ENCODE data around the gene TSPAN18.

TSPAN18 gene

DNA sequence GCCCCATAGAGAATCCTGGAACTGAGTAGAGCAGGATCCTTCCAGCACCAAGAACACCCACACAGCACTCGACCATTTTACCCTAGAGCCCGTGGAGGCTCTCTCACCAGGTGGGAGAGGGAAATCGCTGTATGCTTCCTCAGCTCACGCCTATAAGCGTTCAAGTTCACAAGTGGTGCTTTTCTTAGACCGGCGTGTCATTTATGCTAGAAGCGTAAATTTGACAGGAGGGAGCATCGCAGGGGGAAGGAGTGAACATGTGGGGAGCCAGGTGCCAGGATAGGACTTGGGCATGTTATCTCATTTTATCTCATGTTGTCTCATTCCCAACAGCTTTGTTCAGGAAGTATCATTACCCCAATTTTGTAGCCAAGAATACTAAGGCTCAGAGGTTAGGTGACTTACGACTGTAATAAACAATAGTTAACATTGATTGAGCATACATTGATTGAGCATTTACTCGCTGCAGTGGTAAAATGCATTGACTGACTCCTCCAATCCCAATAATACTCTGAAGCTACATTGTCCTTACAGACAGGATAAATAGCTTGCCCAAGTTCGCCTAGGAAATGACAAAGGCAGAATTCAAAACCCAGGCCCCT lies 243.0 kb downstream of the TSPAN18 start:
- no peak for DNase-seq

DNA sequence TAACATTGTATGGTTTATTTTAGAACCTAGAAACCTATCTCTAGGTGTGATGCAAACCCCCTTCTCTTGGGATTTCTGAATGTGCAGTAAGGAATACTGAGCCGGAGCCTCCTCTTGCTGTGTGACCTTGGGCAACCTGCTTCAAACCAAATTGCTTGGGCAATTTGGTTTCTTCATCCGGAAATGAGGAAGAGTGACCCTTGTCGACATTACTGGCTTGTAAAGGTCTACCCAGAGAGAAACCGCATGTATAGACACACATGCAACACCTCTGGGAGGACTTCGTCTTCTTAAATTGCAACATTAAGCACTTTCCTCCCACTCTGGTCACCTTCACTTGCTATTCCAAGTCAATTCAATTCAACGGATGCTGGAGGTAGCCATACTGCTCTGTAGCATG lies 243.5 kb downstream of the TSPAN18 start:
- no peak for DNase-seq

GRCh38 chr11:44971185-44971584 lies 244.4 kb downstream of the TSPAN18 start:
- DNase-seq, result no peak

- no peak for DNase-seq
Measured at GRCh38 chr11:44972746-44973435, 246.1 kb downstream of the TSPAN18 start.

- no peak for DNase-seq
Measured at GRCh38 chr11:44973632-44974401, 247.1 kb downstream of the TSPAN18 start.

DNA sequence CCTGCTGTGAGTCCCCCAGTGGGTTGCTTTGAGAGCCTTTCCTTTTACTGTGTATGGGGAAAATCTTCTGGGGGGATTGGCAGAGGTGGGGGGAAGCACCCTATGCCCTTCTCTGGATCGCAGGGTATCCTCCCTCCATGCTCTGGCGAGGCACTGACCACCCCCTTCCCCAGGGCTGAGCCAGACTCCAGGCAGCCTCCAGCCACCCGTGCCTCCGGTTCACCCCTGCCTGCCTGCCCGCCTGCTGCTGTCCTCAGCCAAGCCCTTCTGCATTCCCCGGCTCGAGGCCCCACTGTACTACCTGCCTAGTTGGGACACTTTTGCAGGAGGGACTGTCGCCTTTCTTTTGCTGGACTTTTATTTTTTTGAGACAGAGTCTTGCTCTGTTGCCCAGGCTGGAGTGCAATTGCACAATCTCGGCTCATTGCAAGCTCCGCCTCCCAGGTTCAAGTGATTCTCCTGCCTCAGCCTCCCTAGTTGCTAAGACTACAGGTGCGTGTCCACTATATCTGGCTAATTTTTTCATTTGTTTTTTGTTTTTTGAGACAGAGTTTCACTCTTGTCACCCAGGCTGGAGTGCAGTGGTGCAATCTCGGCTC lies 247.7 kb downstream of the TSPAN18 start:
- DNase-seq, result no peak

GRCh38 chr11:44976576-44976975 lies 249.8 kb downstream of the TSPAN18 start:
- no peak for DNase-seq

- no peak for DNase-seq
Measured at GRCh38 chr11:44977493-44977984, 250.8 kb downstream of the TSPAN18 start.

DNA sequence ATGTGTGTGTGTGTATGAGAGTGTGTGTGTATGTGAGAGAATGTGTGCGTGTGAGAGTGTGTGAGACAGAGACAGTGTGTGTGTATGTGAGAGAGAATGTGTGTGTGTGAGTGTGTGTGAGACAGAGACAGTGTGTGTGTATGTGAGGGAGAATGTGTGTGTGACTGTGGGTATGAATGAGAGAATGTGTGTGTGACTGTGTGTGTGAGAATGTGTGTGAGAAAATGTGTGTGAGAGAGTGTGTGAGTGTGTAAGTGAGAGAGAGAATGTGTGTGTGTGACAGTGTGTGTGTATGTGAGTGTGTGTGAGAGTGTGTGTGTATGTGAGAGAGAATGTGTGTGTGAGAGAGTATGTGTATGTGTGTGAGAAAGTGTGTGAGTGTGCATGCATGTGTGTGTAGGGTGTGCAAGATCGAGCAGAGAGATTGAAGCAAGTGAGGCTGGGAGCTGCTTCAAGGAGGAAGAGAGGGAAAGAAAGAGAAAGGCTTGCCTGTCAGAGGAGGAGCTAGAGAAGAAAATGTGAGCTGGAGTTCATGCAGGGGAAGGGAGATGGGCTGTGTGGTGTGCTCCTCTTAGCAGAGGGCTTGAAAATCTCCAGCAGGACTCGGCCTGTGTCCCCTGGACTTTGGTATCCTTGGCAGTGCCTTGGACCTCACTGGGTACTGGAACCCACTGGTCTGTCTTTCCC lies 251.7 kb downstream of the TSPAN18 start:
- no peak for DNase-seq

DNA sequence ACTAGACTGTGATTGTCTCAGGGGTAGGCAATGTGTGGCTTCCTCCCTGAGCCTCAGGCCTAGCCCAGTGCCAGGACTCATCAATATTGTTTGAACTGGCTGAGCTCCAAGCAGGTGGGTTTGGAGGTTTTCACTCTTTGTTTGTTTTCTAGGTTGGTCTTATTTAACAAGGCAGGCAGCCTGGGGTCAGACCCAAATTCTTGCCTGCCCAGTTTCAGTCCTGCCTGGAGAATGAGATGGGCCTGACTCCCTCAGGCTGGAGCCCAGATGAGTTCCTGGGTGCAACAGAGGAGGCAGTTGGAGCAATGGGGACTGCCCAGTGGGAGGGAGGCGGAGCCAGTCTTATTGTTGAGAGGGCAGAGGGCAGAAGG lies 252.2 kb downstream of the TSPAN18 start:
- DNase-seq, result no peak

GRCh38 chr11:44979543-44980399 lies 253.0 kb downstream of the TSPAN18 start:
- no peak for DNase-seq

DNA sequence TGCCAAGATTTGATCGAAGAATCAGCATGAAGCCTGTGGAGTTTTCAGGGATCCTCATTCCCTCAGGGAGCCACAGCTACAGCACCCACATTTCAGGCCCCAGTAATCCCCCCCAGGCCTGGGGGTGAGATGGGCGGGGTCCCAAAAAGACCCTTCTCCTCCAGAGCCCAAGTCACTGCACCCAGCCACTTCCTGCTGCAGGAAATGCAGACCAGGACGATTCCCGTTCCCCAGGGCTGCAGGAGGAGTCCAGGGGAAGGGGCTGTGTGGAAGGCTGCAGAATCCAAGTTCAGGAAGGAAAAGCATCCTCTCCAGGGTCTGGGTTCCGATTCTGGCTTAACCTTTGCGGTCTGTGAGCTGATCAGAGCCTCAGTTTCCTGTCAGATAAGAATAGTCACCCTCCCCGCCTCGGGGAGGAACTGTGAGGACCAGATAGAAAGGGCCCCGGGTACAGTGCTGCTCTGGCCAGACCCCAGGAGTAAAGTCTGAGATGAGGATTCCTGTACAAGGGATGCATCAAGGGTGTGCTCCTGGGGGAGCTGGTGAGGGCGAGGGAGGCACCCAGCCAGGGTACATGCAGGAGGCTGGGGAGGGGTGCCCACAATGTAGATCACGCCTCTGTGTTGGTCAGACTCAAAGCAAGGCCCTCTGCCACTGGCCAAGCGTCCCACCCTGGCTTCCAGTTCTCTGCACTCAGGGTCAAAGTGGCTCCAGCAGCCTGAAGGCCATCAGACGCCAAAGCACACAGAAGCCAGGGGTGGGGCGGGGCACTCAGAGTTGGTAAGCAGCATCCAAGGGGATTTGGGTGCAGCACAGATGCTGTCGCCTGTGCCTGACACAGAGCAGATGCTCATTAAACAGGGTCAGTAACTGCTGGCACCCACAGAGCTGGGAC lies 254.0 kb downstream of the TSPAN18 start:
- no peak for DNase-seq

Data from stimulated activated CD4-positive, alpha-beta T cell treated with anti-CD3 and anti-CD28 coated beads, Interleukin-12 subunit alpha, Interleukin-12 subunit beta, amount 100 ng/mL, for 4 hours (primary cell).